HepG2 (cell line): ENCODE data around the gene PCGF3. TPM values are rescaled to one million over a fixed set of nuclear protein-coding genes. Genes with fewer than 3 reads are reported as not detected.

Experiments
- ATAC-seq: fragments of 200-7000 bp; cut with Tn5 transposase; 3 replicates; pipeline ENCODE4 v1.9.1; 2020; ENCODE audit warnings: mild to moderate bottlenecking, moderate library complexity
- BruUV-seq: library from RNA; stranded (reverse); fragments of 400-500 nt; replicated peaks from 2 replicates; lab custom pipeline; 2021; lab: Mats Ljungman, UMichigan
- CTCF ChIA-PET: fragments of 300-600 bp; formaldehyde crosslinking; extraction: SDS; loops from one replicate; lab custom pipeline; 2021; ENCODE audit warnings: low total read pairs, inconsistent platforms, low intra/inter-chr PET ratio; lab: Yijun Ruan, JAX
- POLR2A ChIA-PET: fragments of 350-600 bp; sonication (Branson Sonifier 250); formaldehyde crosslinking; loops from one replicate; lab custom pipeline; 2020; ENCODE audit warnings: antibody characterized with exemption, inconsistent platforms; lab: Yijun Ruan, JAX
- DNase-seq: peaks from one replicate; pipeline ENCODE4 v3.0.0-alpha.2; 2015; ENCODE audit warnings: low spot score
- FAIRE-seq: peaks from 3 replicates; lab custom pipeline; 2011; peaks lifted over from hg19 to GRCh38; lab: Jason Lieb, UNC
- H2AFZ ChIP-seq: one replicate; pipeline ENCODE4 v1.6.1; 2011; ENCODE audit warnings: low read length, inconsistent platforms
- H3K27ac ChIP-seq: fragments of 300-600 bp; 3 replicates; pipeline ENCODE4 v1.8.0; 2011; ENCODE audit warnings: mixed run types, mild to moderate bottlenecking, mixed read lengths, low read length, inconsistent platforms; ENCODE audit not compliant: insufficient read depth; ENCODE audit errors: extremely low read length
- H3K27me3 ChIP-seq, 2 experiments: fragments of 200-600 bp in 1 of 2; 2 replicates in 1 of 2; 3 replicates in 1 of 2; pipeline versions ENCODE4 v1.6.0 to v1.8.0; 2011; ENCODE audit warnings: low read length in 2 of 2, mild to moderate bottlenecking in 2 of 2, moderate library complexity in 2 of 2, inconsistent platforms in 1 of 2; ENCODE audit not compliant: insufficient read depth in 2 of 2, control insufficient read depth in 1 of 2
- H3K36me3 ChIP-seq, 2 experiments: fragments of 200-600 bp in 1 of 2; replicated peaks in 1 of 2; 2 replicates in 1 of 2; 3 replicates in 1 of 2; pipeline versions ENCODE4 v1.5.1 to v1.8.0; 2011; ENCODE audit warnings: low read length in 2 of 2, inconsistent platforms in 1 of 2; ENCODE audit not compliant: insufficient read depth in 2 of 2, control insufficient read depth in 1 of 2
- H3K4me1 ChIP-seq: 2 replicates; pipeline ENCODE4 v1.5.1; 2012; ENCODE audit warnings: low read length, inconsistent platforms; ENCODE audit not compliant: insufficient read depth
- H3K4me2 ChIP-seq: 2 replicates; pipeline ENCODE4 v1.6.0; 2011; ENCODE audit warnings: low read depth, low read length, inconsistent platforms
- H3K4me3 ChIP-seq, 3 experiments: fragments of 200-600 bp in 1 of 3; sonication (generic), shearing (Covaris generic) in 1 of 3; replicated peaks in 1 of 3; 2 replicates each; pipeline ENCODE4 v1.5.1; 2011 to 2016; ENCODE audit warnings: low read length in 3 of 3, inconsistent platforms in 2 of 3, low read depth in 2 of 3, mild to moderate bottlenecking in 2 of 3, control low read depth in 1 of 3, mixed read lengths in 1 of 3; ENCODE audit not compliant: insufficient read depth in 1 of 3
- H3K79me2 ChIP-seq: one replicate; pipeline ENCODE4 v1.6.1; 2011; ENCODE audit warnings: low read length, inconsistent platforms; ENCODE audit not compliant: insufficient read depth
- H3K9ac ChIP-seq: 2 replicates; pipeline ENCODE4 v1.6.0; 2011; ENCODE audit warnings: mild to moderate bottlenecking, low read depth, low read length, inconsistent platforms; ENCODE audit not compliant: insufficient read depth
- H3K9me3 ChIP-seq: 2 replicates; pipeline ENCODE4 v1.5.1; 2012; ENCODE audit warnings: mild to moderate bottlenecking, low read length
- H4K20me1 ChIP-seq: 2 replicates; pipeline ENCODE4 v1.6.0; 2011; ENCODE audit warnings: inconsistent platforms, mild to moderate bottlenecking, low read length, moderate library complexity; ENCODE audit not compliant: insufficient read depth
- ATF1 ChIP-seq: IDR thresholded peaks from 2 replicates; pipeline ENCODE4 v1.6.1; 2016; ENCODE audit warnings: mild to moderate bottlenecking, control low read depth
- BORCS8-MEF2B ChIP-seq: sonication (generic); formaldehyde crosslinking; IDR thresholded peaks from 2 replicates; pipeline ENCODE4 v1.8.0; 2022; ENCODE audit warnings: mild to moderate bottlenecking, missing genetic modification reagents
- CAMTA2 ChIP-seq: sonication (generic); formaldehyde crosslinking; IDR thresholded peaks from 2 replicates; pipeline ENCODE4 v1.4.0; 2020; ENCODE audit warnings: mild to moderate bottlenecking, missing genetic modification reagents, borderline replicate concordance
- FOXK2 ChIP-seq: fragments of 450-650 bp; IDR thresholded peaks from 2 replicates; pipeline ENCODE4 v1.6.1; 2016
- HHEX ChIP-seq: IDR thresholded peaks from 2 replicates; pipeline ENCODE4 v1.6.1; 2016; ENCODE audit warnings: control low read depth
- HNF1A ChIP-seq, 2 experiments: sonication (generic) in 1 of 2; formaldehyde crosslinking in 1 of 2; IDR thresholded peaks; 2 replicates each; pipeline versions ENCODE4 v1.4.0 to v1.6.1; 2016 to 2020; ENCODE audit warnings: borderline replicate concordance in 1 of 2, low read depth in 1 of 2, mild to moderate bottlenecking in 1 of 2, missing genetic modification reagents in 1 of 2
- JUNB ChIP-seq: sonication (generic); formaldehyde crosslinking; IDR thresholded peaks from 2 replicates; pipeline ENCODE4 v1.8.0; 2022; ENCODE audit warnings: missing genetic modification reagents, mild to moderate bottlenecking, borderline replicate concordance
- KLF13 ChIP-seq: sonication (generic); formaldehyde crosslinking; IDR thresholded peaks from 2 replicates; pipeline ENCODE4 v1.4.0; 2020; ENCODE audit warnings: mild to moderate bottlenecking, missing genetic modification reagents
- KLF6 ChIP-seq: IDR thresholded peaks from 2 replicates; pipeline ENCODE4 v1.8.0; 2016; ENCODE audit warnings: missing biosample characterization, missing genetic modification reagents
- MAF1 ChIP-seq: sonication (generic); formaldehyde crosslinking; IDR thresholded peaks from 2 replicates; pipeline ENCODE4 v1.5.0; 2020; ENCODE audit warnings: missing genetic modification reagents, borderline replicate concordance
- NCOA5 ChIP-seq: sonication (generic); formaldehyde crosslinking; IDR thresholded peaks from 2 replicates; pipeline ENCODE4 v1.4.0; 2020; ENCODE audit warnings: missing genetic modification reagents
- NFIB ChIP-seq: sonication (generic); formaldehyde crosslinking; IDR thresholded peaks from 2 replicates; pipeline ENCODE4 v1.9.0; 2021; ENCODE audit warnings: missing genetic modification reagents, mild to moderate bottlenecking, borderline replicate concordance
- RFX3 ChIP-seq: IDR thresholded peaks from 2 replicates; pipeline ENCODE4 v1.6.1; 2016; ENCODE audit warnings: missing biosample characterization, missing genetic modification reagents
- SMARCE1 ChIP-seq: fragments of 450-650 bp; IDR thresholded peaks from 2 replicates; pipeline ENCODE4 v1.6.1; 2017; ENCODE audit warnings: borderline replicate concordance
- TBX3 ChIP-seq: fragments of 450-650 bp; IDR thresholded peaks from 2 replicates; pipeline ENCODE4 v1.6.1; 2017; ENCODE audit warnings: antibody characterized with exemption, mild to moderate bottlenecking, inconsistent platforms, borderline replicate concordance
- ZBTB21 ChIP-seq: sonication (generic); formaldehyde crosslinking; IDR thresholded peaks from 2 replicates; pipeline ENCODE4 v1.4.0; 2020; ENCODE audit warnings: missing genetic modification reagents
- ZFP90 ChIP-seq: sonication (generic); formaldehyde crosslinking; IDR thresholded peaks from 2 replicates; pipeline ENCODE4 v1.8.0; 2022; ENCODE audit warnings: missing genetic modification reagents, mild to moderate bottlenecking, inconsistent platforms, borderline replicate concordance
- ZNF225 ChIP-seq: sonication (generic); formaldehyde crosslinking; IDR thresholded peaks from 2 replicates; pipeline ENCODE4 v1.4.0; 2020; ENCODE audit warnings: mild to moderate bottlenecking, missing genetic modification reagents
- ZNF253 ChIP-seq: sonication (generic); formaldehyde crosslinking; IDR thresholded peaks from 2 replicates; pipeline ENCODE4 v1.8.0; 2022; ENCODE audit warnings: mild to moderate bottlenecking, missing genetic modification reagents, borderline replicate concordance
- ZNF329 ChIP-seq: sonication (generic); formaldehyde crosslinking; IDR thresholded peaks from 2 replicates; pipeline ENCODE4 v1.9.0; 2021; ENCODE audit warnings: low read depth, mild to moderate bottlenecking, missing genetic modification reagents
- ZNF674 ChIP-seq: sonication (generic); formaldehyde crosslinking; IDR thresholded peaks from 2 replicates; pipeline ENCODE4 v1.5.0; 2020; ENCODE audit warnings: low read depth, mild to moderate bottlenecking, missing genetic modification reagents
- WGBS: methylation state at CpG from one replicate; pipeline ENCODE4 v1.1.6; 2017; ENCODE audit warnings: low lambda C conversion rate; 5-methylcytosine and 5-hydroxymethylcytosine counted together
- in situ Hi-C: cut with HindIII; loops from 2 replicates; pipeline ENCODE4 v1.10.0; 2017; ENCODE audit warnings: low pct_unique_long_range_greater_than_20kb; ENCODE audit not compliant: extremely low pct_ligation_motif_present
- intact Hi-C: fragments of 100-400 bp; cut with micrococcal nuclease; formaldehyde crosslinking; loops from one replicate; pipeline ENCODE4 v1.10.0; 2022; ENCODE audit not compliant: unreplicated experiment
- polyA plus RNA-seq, 8 experiments: library from polyadenylated mRNA; depleted of rRNA in 3 of 8; stranded (reverse) in 7 of 8; unstranded in 1 of 8; fragments of >200 nt; fragmentation: Illumina TruSeq in 4 of 8; extraction: Trizol in 4 of 8; gene quantifications; 2 replicates each; pipeline versions ENCODE4 v1.2.1 to v1.2.3, GENCODE V29; 2011 to 2016; ENCODE audit warnings: low read depth in 4 of 8, missing spikeins in 1 of 8, mixed read lengths in 1 of 8; ENCODE audit not compliant: insufficient read depth in 1 of 8
- total RNA-seq, 5 experiments: library from RNA; depleted of rRNA; stranded (reverse); fragments of >200 nt; fragmentation: Illumina TruSeq; extraction: Trizol; gene quantifications; 2 replicates each; pipeline ENCODE4 v1.2.3, GENCODE V29; 2016; ENCODE audit warnings: low read depth in 1 of 5

The PCGF3 gene
- total and polyA plus RNA-seq, 2 of the 13 experiments (the other 11 are each of a cell fraction or from before 2014, with no cell fraction given) = 28.6 to 66.2 TPM

- H3K79me2 ChIP-seq = no peaks in the 10 kb centered on the region
- ATAC-seq (peak; percentile 79), FAIRE-seq (peak; percentile 83), DNase-seq (peak; percentile 90)
- peaks cover 1 to 3% of the 10 kb centered on the region in 2 experiments; a peak in 1 of 5 replicates for H3K27me3 ChIP-seq
- intact Hi-C loops (loop anchor here (2.0 to 5.0 kb wide), 2 partner anchors 17 to 35 kb away; partner anchors contain the start of gene PCGF3), in situ Hi-C loops (no loop called here)
- peak overlapping the region; percentile 97 for H3K4me2 ChIP-seq
- peak overlapping the region; percentile 62 for H3K27ac ChIP-seq
- no peaks in the 10 kb centered on the region for H4K20me1 ChIP-seq
- 3% methylated on average over 17 of the region's 38 CpGs for WGBS
- peak overlapping the region; percentile 67 for H3K9ac ChIP-seq
- POLR2A ChIA-PET = interaction anchor here (0.6 to 1.5 kb wide), 9 partner anchors 8 to 300 kb away, joined by 3 to 15 read pairs (median 3); partner anchors contain the start of genes ATP5ME, IDUA and MYL5
- H3K36me3 ChIP-seq = no peaks in the 10 kb centered on the region
- H3K4me3 ChIP-seq = peak overlapping the region; percentile 56 to 71 (median 63)
- TSS peak; percentile 70 for BruUV-seq
- no peaks in the 10 kb centered on the region for H3K9me3 ChIP-seq
- CTCF ChIA-PET = no interaction called here
- peaks cover 79% of the 10 kb centered on the region for H3K4me1 ChIP-seq
- H2AFZ ChIP-seq = no peak overlapping the region
- 0 out of 2 replicates have a peak, but pooled peaks have one; percentile 10 for TF ChIP-seq ZBTB21 (CRISPR knock-in tag)
- no peak for TF ChIP-seq JUNB (CRISPR knock-in tag)
- TF ChIP-seq ZFP90 (CRISPR knock-in tag) = 0 out of 2 replicates have a peak, but pooled peaks have one; percentile 53
- no peak for TF ChIP-seq ZNF253 (CRISPR knock-in tag)
- TF ChIP-seq TBX3 = no peak
- TF ChIP-seq BORCS8-MEF2B (CRISPR knock-in tag) = no peak
- no peak for TF ChIP-seq KLF13
- TF ChIP-seq RFX3 (CRISPR knock-in tag) = no peak
- TF ChIP-seq MAF1 = no peak
- TF ChIP-seq HNF1A (IDR thresholded peaks at IDR 0.05; ENCODE audit: low read depth) = 0 out of 2 replicates have a peak, but pooled peaks have one; percentile 13
- TF ChIP-seq HNF1A (CRISPR knock-in tag; IDR thresholded peaks at IDR 0.05; ENCODE audit: borderline replicate concordance) = 0 out of 2 replicates have a peak, but pooled peaks have one; percentile 15
- no peak for TF ChIP-seq ATF1 (CRISPR knock-in tag)
- TF ChIP-seq ZNF674 (CRISPR knock-in tag) = no peak
- TF ChIP-seq HHEX (CRISPR knock-in tag) = no peak
- TF ChIP-seq KLF6 = no peak
- TF ChIP-seq ZNF329 (CRISPR knock-in tag) = no peak
- TF ChIP-seq NCOA5 (CRISPR knock-in tag) = no peak
- TF ChIP-seq NFIB (CRISPR knock-in tag) = no peak
- TF ChIP-seq FOXK2 = no peak
- no peak for TF ChIP-seq SMARCE1
- peak; percentile 79; the same call in 1 of the 2 replicates for TF ChIP-seq CAMTA2 (CRISPR knock-in tag)
- 0 out of 2 replicates have a peak, but pooled peaks have one; percentile 18 for TF ChIP-seq ZNF225 (CRISPR knock-in tag)
These were observed 18.3 kb upstream of the PCGF3 start for GRCh38 chr4:687048-687970.
